Astrocyte (in vitro differentiated cells and primary cell): ENCODE results near the gene GAS6. TPM values are rescaled to one million over a fixed set of nuclear protein-coding genes. Genes with fewer than 3 reads are reported as not detected.

Source experiments
- DNase-seq: peaks from one replicate; pipeline ENCODE4 v3.0.0-alpha.2; 2010; ENCODE audit warnings: low read depth
- FAIRE-seq: peaks from 2 replicates; lab custom pipeline; 2011; peaks lifted over from hg19 to GRCh38; lab: Jason Lieb, UNC
- H2AFZ ChIP-seq: 2 replicates; pipeline ENCODE4 v1.6.0; 2012; ENCODE audit warnings: low read depth, low read length, inconsistent platforms
- H3K27ac ChIP-seq: 2 replicates; pipeline ENCODE4 v1.5.1; 2011; ENCODE audit warnings: low read depth, low read length, inconsistent platforms
- H3K27me3 ChIP-seq: 2 replicates; pipeline ENCODE4 v1.6.0; 2011; ENCODE audit warnings: low read length, inconsistent platforms; ENCODE audit not compliant: insufficient read depth
- H3K36me3 ChIP-seq: 2 replicates; pipeline ENCODE4 v1.5.1; 2011; ENCODE audit warnings: low read length, inconsistent platforms; ENCODE audit not compliant: insufficient read depth
- H3K4me1 ChIP-seq: 2 replicates; pipeline ENCODE4 v1.5.1; 2011; ENCODE audit warnings: low read length, inconsistent platforms; ENCODE audit not compliant: insufficient read depth
- H3K4me2 ChIP-seq: 2 replicates; pipeline ENCODE4 v1.6.0; 2012; ENCODE audit warnings: low read length, inconsistent platforms
- H3K4me3 ChIP-seq: 2 replicates; pipeline ENCODE4 v1.5.1; 2011; ENCODE audit warnings: low read depth, mild to moderate bottlenecking, low read length, inconsistent platforms; ENCODE audit not compliant: insufficient read depth
- H3K79me2 ChIP-seq: 2 replicates; pipeline ENCODE4 v1.6.0; 2012; ENCODE audit warnings: mild to moderate bottlenecking, low read length, inconsistent platforms; ENCODE audit not compliant: insufficient read depth
- H3K9ac ChIP-seq: 2 replicates; pipeline ENCODE4 v1.6.0; 2012; ENCODE audit warnings: mild to moderate bottlenecking, low read length, inconsistent platforms
- H3K9me3 ChIP-seq: 2 replicates; pipeline ENCODE4 v1.5.1; 2012; ENCODE audit warnings: low read depth, mild to moderate bottlenecking, low read length, inconsistent platforms; ENCODE audit not compliant: insufficient read depth
- H4K20me1 ChIP-seq: 2 replicates; pipeline ENCODE4 v1.6.0; 2012; ENCODE audit warnings: low read length, inconsistent platforms; ENCODE audit not compliant: insufficient read depth
- H3K27ac Mint-ChIP-seq: one replicate; pipeline ENCODE4 v1.8.0; 2021; ENCODE audit warnings: mild to moderate bottlenecking, mixed read lengths; ENCODE audit not compliant: unreplicated experiment
- H3K27me3 Mint-ChIP-seq: one replicate; pipeline ENCODE4 v1.8.0; 2021; ENCODE audit warnings: low read depth, mixed read lengths; ENCODE audit not compliant: unreplicated experiment
- H3K36me3 Mint-ChIP-seq: one replicate; pipeline ENCODE4 v1.8.0; 2021; ENCODE audit warnings: low read depth, mixed read lengths; ENCODE audit not compliant: unreplicated experiment
- H3K4me1 Mint-ChIP-seq: one replicate; pipeline ENCODE4 v1.8.0; 2021; ENCODE audit warnings: low read depth, mixed read lengths; ENCODE audit not compliant: unreplicated experiment
- H3K4me3 Mint-ChIP-seq: one replicate; pipeline ENCODE4 v1.8.0; 2021; ENCODE audit warnings: mild to moderate bottlenecking, moderate library complexity, mixed read lengths; ENCODE audit not compliant: unreplicated experiment
- H3K9me3 Mint-ChIP-seq: one replicate; pipeline ENCODE4 v1.8.0; 2021; ENCODE audit warnings: mild to moderate bottlenecking, mixed read lengths; ENCODE audit not compliant: unreplicated experiment
- EZH2 ChIP-seq: IDR thresholded peaks from 2 replicates; pipeline ENCODE4 v1.6.1; 2012; ENCODE audit warnings: mild to moderate bottlenecking, low read length, inconsistent platforms; ENCODE audit not compliant: insufficient read depth
- total RNA-seq: library from RNA; stranded (reverse); gene quantifications from 2 replicates; pipeline ENCODE4 v1.2.1, GENCODE V29; 2021
- TF ChIP-seq, protein P1 (sequence below): IDR thresholded peaks from 2 replicates; pipeline ENCODE4 v1.5.1; 2011; ENCODE audit warnings: low read depth, mild to moderate bottlenecking, inconsistent platforms, low read length, moderate library complexity; ENCODE audit not compliant: insufficient read depth

The GAS6 gene
- total RNA-seq, 1 donor from 2014 or later = 287 TPM

DNA sequence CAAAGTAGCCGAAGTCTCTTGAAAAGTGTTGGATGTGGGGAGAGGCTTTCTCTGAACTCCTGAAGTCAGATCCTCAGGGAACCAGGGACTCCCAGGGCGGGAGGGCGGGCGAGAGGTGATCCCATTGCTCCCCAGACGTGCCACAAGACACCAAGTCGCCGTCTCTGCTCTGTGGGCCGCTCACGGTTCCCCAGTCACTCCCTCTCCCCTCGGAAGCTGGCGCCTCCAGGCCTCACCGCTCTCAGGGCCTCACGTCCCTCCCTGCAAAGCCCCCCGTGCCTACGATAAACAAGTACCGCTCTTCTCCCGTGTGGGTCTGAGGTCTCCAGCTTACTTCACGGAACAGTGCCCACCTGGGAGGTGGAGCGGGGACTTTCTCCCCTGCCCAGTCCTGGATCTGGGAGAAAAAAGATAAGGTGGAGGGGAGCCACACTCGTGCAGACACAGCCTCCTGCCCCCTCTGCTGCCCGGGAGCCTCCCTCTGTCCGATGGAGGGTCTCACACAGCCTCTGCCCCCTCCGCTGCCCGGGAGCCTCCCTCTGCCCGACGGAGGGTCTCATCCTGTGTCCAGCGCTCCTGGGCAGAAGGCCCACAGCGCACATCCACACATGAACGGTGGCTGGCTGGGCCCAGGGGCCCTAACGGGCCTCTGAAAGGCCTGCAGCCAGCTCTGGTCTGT is 50.7 kb downstream of the GAS6 start:
- no peak for DNase-seq
- no peak overlapping the region for H3K27ac Mint-ChIP-seq

DNA sequence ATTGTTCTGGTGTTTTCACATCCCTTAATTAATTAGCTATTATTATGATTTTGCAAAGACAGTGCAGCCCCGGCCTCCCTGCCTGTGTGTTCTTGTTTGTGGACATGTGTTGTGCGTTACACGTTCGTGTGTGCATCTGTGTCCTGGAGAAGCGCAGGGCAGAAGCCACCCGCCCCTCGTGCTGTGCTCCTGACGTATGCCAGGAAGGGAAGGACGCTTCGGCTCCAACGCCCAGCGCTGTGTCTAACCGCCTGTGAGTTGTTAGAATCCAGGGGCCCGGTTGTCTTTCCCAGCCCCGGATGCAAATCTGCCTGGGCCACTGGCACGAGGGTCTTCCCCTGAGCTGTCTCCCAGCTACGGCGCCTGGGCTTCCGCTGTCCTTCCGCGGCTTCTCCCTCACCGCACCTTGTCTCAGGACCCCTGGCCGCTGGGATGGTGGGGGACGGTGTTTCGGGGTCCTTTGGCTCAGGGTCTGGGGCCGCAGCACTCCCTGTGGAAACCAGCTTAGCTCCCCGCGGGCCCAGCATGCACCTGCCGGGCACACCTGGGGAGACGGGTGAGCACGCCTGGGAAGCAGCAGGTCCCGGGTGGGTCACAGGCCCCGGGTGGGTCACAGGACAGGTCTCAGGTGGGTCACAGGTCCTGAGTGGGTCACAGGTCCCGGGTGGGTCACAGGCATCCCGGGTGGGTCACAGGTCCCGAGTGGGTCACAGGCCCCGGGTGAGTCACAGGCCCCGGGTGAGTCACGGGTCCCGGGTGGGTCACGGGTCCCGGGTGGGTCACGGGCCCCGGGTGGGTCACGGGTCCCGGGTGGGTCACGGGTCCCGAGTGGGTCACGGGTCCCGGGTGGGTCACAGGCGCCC is 51.5 kb downstream of the GAS6 start:
- H3K4me2 ChIP-seq = no peak overlapping the region
- no peak overlapping the region for H3K27ac Mint-ChIP-seq
- no peaks in the 10 kb centered on the region for H3K27me3 ChIP-seq
- FAIRE-seq (no peak), DNase-seq (no peak)
- peaks cover 4% of the 10 kb centered on the region for H3K27me3 Mint-ChIP-seq
- H3K79me2 ChIP-seq = no peaks in the 10 kb centered on the region
- H4K20me1 ChIP-seq = no peaks in the 10 kb centered on the region
- no peak for TF ChIP-seq EZH2
- TF ChIP-seq, protein P1, sequence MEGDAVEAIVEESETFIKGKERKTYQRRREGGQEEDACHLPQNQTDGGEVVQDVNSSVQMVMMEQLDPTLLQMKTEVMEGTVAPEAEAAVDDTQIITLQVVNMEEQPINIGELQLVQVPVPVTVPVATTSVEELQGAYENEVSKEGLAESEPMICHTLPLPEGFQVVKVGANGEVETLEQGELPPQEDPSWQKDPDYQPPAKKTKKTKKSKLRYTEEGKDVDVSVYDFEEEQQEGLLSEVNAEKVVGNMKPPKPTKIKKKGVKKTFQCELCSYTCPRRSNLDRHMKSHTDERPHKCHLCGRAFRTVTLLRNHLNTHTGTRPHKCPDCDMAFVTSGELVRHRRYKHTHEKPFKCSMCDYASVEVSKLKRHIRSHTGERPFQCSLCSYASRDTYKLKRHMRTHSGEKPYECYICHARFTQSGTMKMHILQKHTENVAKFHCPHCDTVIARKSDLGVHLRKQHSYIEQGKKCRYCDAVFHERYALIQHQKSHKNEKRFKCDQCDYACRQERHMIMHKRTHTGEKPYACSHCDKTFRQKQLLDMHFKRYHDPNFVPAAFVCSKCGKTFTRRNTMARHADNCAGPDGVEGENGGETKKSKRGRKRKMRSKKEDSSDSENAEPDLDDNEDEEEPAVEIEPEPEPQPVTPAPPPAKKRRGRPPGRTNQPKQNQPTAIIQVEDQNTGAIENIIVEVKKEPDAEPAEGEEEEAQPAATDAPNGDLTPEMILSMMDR = no peak
- peaks cover 25% of the 10 kb centered on the region for H3K4me1 Mint-ChIP-seq
- no peak overlapping the region for H2AFZ ChIP-seq
- H3K27ac ChIP-seq = no peak overlapping the region
- H3K4me3 ChIP-seq = no peak overlapping the region
- H3K9me3 Mint-ChIP-seq = peaks cover 7% of the 10 kb centered on the region
- H3K4me3 Mint-ChIP-seq = no peak overlapping the region
- H3K36me3 ChIP-seq = no peaks in the 10 kb centered on the region
- peaks cover 17% of the 10 kb centered on the region for H3K9me3 ChIP-seq
- H3K9ac ChIP-seq = no peak overlapping the region
- peaks cover 18% of the 10 kb centered on the region for H3K36me3 Mint-ChIP-seq
- peaks cover 21% of the 10 kb centered on the region for H3K4me1 ChIP-seq

More for the DNA sequence above, 50.7 kb downstream of the GAS6 start:
- H3K9me3 ChIP-seq = peaks cover 12% of the 10 kb centered on the region
- no peak overlapping the region for H3K27ac ChIP-seq
- no peaks in the 10 kb centered on the region for H3K27me3 ChIP-seq
- TF ChIP-seq, protein P1 = no peak
- no peak overlapping the region for H3K9ac ChIP-seq
- no peak for FAIRE-seq
- no peaks in the 10 kb centered on the region for H3K79me2 ChIP-seq
- Mint-ChIP-seq H3K4me3 (no peak overlapping the region), H3K4me1 (peaks cover 27% of the 10 kb centered on the region), H3K27me3 (peaks cover 4% of the 10 kb centered on the region), H3K9me3 (peaks cover 4% of the 10 kb centered on the region), H3K36me3 (peaks cover 20% of the 10 kb centered on the region)
- no peak overlapping the region for H3K4me3 ChIP-seq
- H2AFZ ChIP-seq = no peak overlapping the region
- peaks cover 21% of the 10 kb centered on the region for H3K4me1 ChIP-seq
- no peaks in the 10 kb centered on the region for H3K36me3 ChIP-seq
- H3K4me2 ChIP-seq = peak overlapping the region; percentile 69
- H4K20me1 ChIP-seq = no peaks in the 10 kb centered on the region
